MV-4-11 (cell line): Measurements from ENCODE around the gene PSRC1.
A peak's percentile ranks its signal among the peaks of the same experiment; 100 is the strongest.
"Not testable (repeated sequence)": the region's sequence is repeated elsewhere in the genome, so short reads cannot be mapped to it uniquely, and the experiment has no call there.

Experiments
- DNase-seq: peaks from one replicate; lab custom pipeline; 2025; lab: John Stamatoyannopoulos, UW

The PSRC1 gene

DNA sequence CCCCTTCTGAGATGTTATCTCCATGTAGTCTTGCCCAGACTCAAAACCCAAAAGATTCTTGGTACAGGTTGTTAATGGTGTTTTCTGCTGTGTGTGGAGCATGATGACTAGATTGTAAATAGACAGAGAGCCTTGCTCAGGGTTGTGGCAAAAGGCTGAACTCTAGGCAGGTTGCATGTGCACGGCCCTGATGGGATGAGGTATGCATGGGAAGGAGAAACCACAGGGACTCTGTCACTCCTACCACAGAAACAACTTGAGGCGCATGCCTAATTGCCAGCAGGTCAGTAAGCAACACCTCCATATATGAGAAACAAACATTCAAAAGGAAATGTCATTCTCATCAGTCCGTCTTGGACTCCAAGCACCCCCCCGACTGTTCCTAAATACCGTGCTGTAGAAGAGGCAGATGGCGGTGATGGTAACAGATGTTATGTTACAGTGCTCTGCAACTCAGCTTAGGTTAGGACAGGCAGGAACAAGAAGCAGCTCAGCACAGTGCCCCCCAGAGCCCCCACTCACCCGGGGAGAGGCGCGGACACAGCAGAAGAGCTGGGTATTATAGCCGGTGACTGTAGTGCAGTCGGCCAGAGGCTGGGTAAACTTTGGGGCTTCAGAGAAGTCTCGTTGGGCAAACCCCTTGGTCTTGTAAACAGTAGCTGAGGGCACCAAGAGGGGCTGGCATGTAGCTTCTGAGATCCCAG lies 12.9 kb upstream of the PSRC1 start:
- DNase-seq: no peak

DNA sequence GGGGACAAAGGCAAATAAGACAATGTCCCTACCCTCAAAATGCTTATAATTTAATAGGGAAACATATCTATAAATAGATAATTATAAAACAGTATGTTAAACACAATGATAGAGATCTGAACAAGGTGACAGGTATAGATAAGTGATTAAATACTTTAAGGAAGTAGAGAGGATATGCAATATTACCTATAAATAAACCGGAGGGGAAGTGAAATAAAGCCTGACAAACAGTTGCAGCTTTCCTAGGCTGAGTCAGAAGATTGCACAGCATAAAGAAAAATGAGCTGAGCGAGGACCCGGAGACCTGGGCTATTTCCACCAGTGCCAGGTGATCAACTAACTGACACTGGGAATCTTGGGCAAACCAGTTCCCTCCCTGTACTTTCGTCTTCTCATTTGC lies 11.5 kb upstream of the PSRC1 start:
- DNase-seq: peak; percentile 70

GRCh38 chr1:109293026-109293425 lies 10.1 kb upstream of the PSRC1 start:
- DNase-seq: no peak

GRCh38 chr1:109292364-109292763 lies 9.4 kb upstream of the PSRC1 start:
- DNase-seq: no peak

DNA sequence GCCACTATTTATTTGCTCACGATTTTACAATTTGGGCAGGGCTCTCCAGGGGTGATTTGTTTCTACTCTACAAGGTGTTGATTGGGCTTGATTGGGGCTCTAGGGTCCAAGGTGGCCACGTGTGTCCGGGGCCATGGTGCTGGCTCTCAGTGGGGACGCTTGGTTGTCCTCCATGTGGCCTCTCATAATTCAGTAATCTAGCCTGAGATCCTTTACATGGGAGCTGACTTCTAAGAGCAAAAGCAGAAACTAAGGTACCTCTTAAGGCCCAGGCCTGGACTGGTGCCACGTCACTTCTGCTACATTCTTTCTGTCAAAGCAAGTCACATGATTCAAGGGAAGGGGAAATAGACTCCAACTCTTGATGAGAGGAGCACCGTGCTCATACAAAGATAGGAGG lies 8.1 kb upstream of the PSRC1 start:
- DNase-seq: peak; percentile 89

- DNase-seq: no peak
Observed at GRCh38 chr1:109290137-109290536, 7.2 kb upstream of the PSRC1 start.

DNA sequence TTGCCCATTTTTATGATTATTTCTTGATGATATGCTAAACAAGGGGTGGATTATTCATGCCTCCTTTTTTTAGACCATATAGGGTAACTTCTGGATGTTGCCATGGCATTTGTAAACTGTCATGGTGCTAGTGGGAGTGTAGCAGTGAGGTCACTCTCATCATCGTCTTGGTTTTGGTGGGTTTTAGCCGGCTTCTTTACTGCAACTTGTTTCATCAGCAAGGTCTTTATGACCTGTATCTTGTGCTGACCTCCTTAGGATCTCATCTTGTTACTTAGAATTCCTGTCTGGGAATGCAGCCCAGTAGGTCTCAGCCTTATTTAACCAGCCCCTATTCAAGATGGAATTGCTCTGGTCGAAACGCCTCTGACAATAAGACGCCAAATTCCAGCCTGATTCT lies 3.8 kb upstream of the PSRC1 start:
- DNase-seq: not testable (repeated sequence)

GRCh38 chr1:109283748-109284600 lies 1.0 kb upstream of the PSRC1 start:
- no peak for DNase-seq

DNA sequence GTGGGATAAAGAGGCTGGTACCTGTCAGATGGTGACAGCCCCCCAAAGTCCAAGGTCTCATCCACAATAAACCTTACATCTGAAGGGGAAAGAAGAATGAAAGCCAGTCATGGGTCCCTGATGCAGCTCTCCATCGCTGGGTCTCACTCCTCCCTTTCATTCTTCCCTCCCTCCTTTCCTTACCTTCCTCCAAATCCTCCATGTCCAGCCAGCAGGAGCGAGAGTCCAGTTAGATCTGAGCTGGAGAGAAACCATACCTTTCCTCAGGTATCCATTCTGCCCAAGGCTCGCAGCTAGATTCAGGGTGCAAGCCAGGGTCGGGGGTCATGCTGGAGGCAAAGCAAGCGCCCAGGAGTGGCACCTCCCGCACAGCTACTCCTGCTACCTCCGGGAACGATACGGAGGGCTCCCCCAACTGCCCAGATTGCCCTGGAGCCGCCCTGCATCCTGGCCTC lies 421 bp downstream of the PSRC1 start:
- DNase-seq: no peak

GRCh38 chr1:109281680-109282496 lies 1.1 kb downstream of the PSRC1 start:
- DNase-seq: peak; percentile 55

- DNase-seq: no peak
Observed at GRCh38 chr1:109280862-109281261, 2.1 kb downstream of the PSRC1 start.

DNA sequence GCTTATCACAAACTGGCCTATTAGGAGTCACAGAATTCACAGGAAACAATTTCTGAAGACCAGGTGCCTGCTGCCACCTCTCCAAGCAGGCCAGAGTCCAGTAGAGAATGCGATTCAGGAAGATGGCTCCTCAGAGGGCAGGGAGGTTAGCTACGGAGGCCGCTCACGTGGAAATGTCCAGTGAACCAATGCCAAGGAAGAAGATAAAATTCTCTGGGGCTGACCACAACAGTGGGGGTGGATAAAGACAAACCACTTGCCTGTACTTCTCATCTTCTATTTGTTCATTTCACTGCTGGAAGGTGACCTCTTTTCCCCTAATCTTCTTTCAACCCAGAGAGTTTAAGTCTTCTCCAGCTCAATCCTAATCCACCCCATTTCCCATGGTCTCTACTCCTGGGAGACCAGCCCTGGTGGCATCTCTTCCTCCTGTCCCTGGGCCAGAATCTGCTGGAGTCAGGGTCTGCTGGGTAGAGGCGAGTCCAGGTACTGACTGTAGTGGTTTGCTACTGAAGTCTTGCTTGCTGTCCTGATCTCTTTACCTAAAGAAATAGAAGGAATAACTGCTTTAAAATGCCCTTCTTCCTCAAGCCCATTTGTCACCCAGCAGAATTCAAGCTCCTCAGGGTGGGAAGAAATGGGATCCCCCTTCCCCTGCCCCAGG lies 3.2 kb downstream of the PSRC1 start:
- no peak for DNase-seq

DNA sequence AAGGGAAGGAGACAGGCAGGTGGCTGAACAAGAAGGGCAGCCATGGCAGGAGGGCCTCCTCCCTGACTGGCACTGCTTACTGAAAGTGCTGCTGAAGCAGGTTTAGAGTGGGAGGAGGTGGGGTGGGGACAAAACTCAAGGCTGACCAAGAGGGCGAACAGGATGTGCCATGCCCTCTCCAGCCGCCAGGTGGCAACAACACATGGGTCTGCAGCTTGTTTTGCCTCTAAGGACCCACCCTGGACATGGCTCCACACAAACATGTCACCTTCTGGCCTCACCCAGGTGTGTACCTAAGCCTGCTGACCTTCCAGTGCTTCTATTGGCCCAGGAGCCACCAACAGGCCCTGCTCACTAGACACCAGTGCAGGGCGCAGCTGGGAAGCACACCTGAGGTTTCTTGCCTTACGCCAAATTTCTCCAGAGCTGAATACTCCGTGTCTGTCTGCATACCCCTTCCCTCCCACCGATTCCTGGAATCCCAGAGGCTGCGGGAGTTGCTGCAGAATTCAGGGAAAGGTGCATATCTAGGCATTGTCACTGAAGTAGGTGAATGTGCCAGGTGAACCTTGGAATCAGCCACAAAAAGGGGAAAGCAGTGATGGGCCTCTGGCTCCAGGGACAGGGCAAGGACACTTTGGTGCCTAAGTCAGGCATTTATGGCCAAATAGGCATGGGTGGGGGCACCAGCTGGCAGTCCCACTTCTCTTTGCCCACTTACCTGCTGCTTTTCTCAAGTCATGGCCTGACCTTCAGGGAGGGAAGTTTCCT lies 5.3 kb downstream of the PSRC1 start:
- DNase-seq: peak; percentile 56

- DNase-seq: no peak
Observed at GRCh38 chr1:109275706-109276345, 7.1 kb downstream of the PSRC1 start.

DNA sequence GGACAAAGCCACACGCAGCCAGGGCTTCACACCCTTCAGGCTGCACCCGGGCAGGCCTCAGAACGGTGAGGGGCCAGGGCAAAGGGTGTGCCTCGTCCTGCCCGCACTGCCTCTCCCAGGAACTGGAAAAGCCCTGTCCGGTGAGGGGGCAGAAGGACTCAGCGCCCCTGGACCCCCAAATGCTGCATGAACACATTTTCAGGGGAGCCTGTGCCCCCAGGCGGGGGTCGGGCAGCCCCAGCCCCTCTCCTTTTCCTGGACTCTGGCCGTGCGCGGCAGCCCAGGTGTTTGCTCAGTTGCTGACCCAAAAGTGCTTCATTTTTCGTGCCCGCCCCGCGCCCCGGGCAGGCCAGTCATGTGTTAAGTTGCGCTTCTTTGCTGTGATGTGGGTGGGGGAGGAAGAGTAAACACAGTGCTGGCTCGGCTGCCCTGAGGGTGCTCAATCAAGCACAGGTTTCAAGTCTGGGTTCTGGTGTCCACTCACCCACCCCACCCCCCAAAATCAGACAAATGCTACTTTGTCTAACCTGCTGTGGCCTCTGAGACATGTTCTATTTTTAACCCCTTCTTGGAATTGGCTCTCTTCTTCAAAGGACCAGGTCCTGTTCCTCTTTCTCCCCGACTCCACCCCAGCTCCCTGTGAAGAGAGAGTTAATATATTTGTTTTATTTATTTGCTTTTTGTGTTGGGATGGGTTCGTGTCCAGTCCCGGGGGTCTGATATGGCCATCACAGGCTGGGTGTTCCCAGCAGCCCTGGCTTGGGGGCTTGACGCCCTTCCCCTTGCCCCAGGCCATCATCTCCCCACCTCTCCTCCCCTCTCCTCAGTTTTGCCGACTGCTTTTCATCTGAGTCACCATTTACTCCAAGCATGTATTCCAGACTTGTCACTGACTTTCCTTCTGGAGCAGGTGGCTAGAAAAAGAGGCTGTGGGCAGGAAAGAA lies 8.1 kb downstream of the PSRC1 start:
- DNase-seq: peak; percentile 78

DNA sequence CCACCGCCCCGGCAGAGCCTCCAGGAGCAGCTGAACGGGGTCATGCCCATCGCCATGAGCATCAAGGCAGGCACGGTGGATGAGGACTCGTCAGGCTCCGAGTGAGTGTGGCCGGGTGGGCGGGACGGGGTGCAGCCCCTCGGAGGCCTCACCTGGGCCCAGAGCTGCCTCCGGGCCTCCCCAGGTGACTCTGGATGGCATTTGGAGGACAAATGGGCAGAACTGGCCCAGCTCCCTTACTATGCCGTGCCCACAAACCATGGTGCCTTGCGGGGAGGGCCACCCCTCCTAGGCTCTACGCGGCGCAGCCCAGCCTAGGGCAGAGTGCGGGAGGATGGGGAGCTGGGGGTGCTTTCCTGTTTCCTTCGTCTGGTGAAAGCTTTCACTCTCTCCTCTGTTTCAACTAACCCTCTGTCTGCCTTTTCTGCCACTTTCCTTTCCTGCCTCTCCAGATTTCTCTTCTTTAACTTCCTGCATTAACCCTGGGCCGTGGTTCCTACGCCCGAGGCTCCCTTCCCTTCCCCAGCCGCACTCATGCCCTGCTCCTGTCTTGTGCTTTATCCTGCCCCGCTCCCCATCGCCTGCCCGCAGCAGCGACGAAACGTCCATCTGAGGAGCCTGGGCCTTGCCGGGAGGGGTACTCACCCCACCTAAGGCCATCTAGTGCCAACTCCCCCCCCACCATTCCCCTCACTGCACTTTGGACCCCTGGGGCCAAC lies 9.2 kb downstream of the PSRC1 start:
- DNase-seq: no peak

DNA sequence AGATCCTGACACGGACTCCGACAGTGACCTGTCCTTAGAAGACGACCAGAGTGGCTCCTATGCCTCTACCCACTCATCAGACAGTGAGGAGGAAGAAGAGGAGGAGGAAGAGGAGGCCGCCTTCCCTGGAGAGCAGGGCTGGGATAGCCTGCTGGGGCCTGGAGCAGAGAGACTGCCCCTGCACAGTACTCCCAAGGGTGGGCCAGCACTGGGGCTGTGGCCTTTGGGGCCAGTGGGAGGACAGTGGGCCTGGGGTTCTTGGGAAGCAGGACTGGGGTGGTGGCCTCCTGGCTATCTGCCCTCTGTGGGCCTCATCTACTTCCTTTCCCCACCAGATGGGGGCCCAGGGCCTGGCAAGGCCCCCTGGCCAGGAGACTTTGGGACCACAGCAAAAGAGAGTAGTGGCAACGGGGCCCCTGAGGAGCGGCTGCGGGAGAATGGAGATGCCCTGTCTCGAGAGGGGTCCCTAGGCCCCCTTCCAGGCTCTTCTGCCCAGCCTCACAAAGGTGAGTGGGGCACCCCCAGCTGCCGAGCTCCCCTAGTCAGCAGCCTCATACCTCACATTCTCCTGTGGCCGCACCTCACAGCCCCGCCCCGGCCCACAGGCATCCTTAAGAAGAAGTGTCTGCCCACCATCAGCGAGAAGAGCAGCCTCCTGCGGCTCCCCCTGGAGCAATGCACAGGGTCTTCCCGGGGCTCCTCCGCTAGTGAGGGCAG lies 10.0 kb downstream of the PSRC1 start:
- no peak for DNase-seq
